DMS53 (cell line): ENCODE measurements around the gene TTC39C.
A peak's percentile ranks its signal among the peaks of the same experiment; 100 is the strongest.

Source experiments
- DNase-seq: peaks from one replicate; lab custom pipeline; 2025; lab: John Stamatoyannopoulos, UW

The TTC39C gene

GRCh38 chr18:23992089-23992940, 22.2 kb upstream of the TTC39C start:
- peak; percentile 44 for DNase-seq

GRCh38 chr18:23992941-23993280, 21.6 kb upstream of the TTC39C start:
- no peak for DNase-seq

DNA sequence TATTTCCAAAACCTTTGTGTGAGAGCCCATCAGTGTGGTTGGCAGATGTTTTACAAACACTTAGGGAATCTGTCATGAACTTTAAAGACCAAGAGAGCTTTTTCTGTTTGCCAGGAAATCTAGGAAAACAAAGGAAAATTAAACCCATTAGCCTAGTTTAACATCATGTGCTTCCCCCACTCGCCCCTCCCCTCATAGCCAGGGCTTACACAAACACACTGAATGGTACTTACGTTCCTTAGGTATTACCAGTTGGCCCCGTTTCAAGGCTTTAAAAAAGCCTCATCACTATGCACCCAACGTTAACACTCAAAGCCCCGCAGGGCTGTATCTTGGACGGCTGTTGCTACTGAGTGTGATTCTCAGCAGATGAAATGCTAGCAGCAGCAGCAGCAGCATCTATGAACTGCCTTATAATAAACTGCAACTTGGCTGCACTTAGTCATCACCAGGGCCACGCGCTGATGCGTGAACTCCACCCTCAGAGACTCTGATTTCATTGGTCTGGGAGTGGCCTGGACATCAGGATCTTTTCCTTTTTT, 20.1 kb upstream of the TTC39C start:
- peak; percentile 92 for DNase-seq

DNA sequence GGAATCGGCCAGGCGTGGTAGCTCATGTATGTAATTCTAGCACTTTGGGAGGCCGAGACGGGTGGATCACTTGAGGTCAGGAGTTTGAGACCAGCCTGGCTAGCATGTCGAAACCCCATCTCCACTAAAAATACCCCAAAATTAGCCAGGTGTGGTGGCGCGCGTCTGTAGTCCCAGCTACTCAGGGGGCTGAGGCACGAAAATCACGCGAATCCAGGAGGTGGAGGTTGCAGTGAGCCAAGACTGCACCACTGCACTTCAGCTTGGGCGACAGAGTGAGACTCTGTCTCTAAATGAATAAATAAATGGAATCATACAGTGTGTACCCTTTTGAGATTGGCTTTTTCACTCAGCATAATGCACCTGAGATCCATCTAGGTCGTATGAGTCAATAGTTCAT, 19.4 kb upstream of the TTC39C start:
- no peak for DNase-seq

DNA sequence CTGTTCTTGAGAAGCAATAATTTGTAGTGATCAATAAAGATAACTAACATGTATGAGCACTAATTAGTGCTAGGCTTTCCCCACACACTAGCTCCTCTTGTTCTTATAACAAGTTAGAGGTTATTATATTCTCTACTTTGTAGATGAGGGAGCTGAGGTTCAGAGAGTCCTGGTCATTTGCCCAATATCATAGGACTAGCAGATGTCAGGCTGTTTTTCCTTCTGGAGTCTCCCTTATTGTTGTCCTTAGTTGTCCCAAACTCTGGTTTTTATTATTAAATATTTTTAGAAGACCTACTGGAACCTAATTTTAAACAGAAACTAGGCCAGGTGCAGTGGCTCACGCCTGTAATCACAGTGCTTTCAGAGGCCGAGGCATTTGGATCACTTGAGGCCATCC, 16.5 kb upstream of the TTC39C start:
- DNase-seq, result peak; percentile 27

GRCh38 chr18:23998820-23999219, 15.7 kb upstream of the TTC39C start:
- DNase-seq, result peak; percentile 97

DNA sequence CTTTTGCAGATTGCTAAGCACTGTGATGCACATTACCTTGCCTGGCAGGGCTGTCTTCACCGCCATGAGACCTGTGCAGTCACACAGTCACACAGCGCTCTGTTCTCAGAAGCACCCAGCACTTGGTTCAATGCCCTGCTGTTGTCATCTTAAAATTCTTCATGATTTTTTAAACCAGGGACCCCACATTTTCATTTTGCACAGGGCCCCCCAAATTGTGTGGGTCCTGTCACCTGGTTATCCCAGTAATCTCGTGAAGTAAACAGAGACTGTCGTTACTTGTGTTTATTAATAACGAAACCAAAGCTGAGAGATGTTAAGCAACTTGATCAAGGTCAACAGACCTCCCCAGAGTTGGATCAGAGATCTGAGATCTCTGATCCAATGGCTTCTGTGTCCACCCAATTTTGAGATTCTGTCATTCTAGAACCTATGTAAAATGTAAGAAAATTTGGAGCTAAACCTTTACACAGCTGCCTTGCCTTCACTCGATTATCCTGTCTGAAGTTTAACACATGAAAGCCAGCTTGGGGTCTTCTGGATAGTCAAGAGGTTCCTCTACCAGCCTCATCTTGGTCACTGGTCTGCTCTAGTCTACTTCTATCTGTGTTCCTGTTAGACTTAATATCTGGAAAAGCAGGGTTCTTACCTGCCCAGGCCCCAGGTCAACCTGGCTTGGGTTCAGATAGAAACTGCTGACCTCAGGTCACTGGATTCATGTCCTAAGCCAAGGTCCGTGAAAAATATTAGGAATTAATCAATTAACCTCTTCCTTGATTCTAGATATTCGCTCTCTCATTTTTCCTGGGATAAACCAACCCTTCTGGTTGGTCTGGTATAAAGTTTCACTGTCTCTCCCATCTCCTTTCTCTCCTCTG, 13.7 kb upstream of the TTC39C start:
- DNase-seq, result no peak

- DNase-seq, result peak; percentile 17
Measured at GRCh38 chr18:24002479-24002878, 12.1 kb upstream of the TTC39C start.

DNA sequence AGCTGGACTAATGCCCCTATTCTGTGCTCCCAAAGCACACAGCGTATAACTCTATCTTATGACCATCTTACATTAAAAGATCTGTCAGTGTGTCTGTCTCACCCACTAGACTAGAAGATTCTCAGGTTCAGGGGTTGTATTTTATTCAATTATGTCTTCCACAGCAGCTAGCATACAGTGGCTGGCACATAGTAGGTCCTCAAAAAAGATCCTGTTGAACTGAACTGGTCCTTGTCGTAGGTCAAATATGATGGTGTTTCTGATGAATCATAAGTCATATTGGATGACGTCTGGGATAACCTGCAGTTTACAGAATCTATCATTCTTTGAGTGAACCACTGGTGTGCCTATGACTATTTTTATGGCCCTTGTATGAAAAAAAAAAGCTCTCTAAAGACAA, 11.3 kb upstream of the TTC39C start:
- peak; percentile 11 for DNase-seq

GRCh38 chr18:24003903-24004640, 10.5 kb upstream of the TTC39C start:
- DNase-seq, result no peak

DNA sequence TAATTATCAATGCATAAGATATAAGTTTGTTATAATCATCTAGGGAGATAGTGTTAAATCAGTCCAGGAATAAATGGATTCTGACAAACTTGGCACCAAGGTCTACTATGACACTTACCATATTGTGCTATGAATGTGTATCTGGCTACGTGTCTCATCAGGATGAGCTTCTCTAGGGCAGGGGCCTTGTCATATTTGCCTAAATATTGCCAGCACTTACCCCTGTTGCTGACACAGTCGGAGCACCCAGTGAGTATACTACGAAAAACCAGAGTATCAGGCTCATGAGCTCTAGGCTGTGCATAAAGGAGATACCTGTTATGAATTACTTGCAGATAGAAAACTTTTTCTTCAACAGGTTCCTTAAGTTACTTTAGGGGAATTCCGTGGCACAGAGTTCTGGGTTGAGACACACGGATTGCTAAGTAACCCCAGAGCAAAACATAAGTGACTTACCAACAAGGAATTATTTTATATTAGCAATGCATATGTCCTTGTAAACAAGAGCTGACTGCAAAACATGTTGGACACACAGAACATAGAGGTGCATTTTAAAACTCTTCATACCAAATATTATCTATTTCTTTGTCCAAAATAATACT, 7.7 kb upstream of the TTC39C start:
- DNase-seq, result no peak

DNA sequence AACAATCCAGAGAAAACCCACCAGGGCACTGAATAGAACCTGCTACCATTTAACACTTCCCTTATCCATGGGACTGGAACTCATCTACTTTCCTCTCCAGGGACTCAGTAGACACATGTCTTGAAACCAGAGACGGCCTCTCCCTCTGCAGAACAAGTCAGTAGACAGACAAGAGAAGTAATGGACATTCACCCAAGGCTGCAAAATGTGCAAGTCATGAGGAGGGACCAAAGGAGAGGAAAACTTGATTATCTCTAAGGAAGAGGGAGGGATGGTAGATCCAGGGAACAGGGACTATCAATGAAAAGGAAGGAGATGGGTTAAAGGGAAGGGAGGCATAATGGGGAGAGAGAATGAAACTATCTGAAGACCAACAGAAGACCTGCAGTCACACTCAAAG, 5.3 kb upstream of the TTC39C start:
- DNase-seq, result no peak

DNA sequence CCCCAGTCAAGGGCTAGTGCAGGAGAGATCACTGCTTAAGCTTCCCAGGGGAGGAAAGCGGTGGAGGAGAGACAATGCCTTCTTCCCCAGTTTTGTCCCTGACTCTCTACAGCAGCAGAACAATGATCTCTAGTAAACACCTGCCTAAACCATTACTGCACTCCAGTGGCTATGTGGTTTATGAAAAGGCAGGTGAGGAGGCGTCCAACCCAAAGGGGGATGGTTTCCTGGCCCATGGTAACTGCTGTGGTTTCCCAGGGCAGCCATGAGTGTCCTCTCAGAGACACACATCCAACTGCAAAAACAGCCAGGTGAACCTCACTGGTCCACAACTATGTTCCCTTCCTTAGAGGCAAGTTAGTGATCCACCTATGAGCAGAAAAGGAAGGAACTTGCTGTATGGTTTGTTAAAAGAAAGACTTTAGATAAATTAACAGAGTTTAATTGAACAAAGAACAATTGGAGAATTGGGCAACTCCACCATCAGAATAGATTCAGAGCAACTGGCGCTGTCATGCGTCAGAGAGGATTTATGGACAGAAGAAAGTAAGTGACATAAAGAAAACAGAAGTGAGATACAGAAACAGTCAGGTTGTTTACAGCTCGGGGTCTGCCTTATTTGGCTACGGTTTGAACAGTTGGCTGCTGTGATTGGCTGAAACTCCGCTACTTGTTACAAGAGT, 4.8 kb upstream of the TTC39C start:
- peak; percentile 82 for DNase-seq

DNA sequence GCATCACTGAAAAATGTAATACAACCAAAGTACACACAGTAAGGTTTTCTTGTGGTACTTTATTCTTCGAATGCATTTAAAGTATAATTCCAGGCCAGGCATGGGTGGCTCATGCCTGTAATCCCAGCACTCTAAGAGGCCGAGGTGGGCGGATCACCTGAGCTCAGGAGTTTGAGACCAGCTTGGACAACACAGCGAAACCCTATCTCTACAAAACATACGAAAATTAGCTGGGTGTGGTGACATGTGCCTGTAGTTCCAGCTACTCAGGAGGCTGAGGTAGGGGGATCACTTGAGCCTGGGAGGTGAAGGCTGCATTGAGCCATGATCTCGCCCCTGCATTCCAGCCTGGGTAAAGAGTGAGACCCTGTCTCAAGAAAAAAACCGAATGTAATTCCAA, 3.9 kb upstream of the TTC39C start:
- no peak for DNase-seq

DNA sequence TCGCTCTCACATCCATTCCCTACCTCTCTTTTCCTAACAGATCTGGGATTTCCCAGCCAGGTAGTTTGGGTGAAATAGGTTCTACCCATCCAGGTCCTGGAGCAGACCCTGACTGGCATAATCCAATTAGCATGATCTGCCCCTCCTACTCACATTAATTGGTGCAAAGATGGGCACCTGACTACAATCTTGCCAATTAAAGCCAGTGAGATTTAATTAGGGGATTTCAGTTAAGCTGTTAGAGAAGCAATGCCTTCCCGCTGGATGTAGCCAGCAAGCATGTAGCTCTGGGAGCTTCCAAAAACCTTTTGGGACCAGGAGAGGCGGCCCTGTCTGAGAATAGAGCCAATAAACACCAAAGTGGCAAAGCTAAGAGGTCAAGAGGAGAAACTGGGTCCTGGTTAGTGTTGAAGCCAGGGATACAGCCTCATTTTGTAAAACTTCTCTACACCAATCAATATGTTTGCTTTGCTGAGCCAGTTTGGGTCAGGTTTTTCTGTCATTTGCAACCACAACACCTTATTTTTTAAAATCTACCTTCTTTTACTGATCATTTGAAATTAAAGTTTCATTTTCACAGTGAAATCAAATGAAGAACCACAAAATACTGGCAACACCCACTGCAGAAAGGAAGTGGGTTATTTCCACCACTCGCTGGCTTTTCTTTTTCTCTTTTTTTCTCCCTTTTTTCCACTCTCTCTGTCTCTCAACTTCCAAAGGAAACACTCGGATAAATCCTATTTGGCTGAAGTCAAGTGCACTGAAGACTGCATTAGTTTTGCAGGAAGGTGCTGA, 3.2 kb upstream of the TTC39C start:
- no peak for DNase-seq

- no peak for DNase-seq
Measured at GRCh38 chr18:24013051-24013450, 1.5 kb upstream of the TTC39C start.

DNA sequence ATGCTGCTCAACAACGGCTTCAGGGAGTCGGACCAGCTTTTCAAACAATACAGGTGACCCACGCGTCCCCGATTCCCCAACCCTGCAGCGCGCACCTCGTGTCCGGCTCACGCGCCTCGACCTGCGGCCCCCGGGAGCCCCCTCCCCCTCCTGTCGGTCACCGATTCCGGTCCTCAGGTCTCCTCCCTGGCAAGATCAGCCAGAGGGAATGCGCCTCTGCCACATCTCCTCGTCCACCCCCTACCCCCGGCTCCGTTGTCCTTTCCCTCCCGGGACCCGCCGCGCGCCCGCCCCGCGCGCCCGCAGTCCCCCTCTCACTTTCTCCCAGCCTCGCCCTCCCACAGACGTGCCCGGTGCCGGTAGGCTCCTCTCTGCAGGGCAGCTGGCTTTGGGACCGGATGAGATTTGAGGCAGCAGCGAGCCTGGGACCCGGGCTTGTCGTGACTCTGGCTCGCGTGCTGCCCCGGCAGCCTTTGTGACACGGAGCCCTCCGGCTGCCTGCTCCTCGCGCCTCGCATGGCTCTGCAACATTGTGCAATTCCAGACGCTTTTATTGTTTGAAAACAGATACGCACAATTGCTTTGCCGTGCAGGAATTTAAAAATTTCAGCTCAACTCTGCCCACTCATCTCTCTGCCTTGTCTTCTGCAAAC, 558 bp downstream of the TTC39C start:
- peak; percentile 70 for DNase-seq

GRCh38 chr18:24015639-24016631, 1.4 kb downstream of the TTC39C start:
- peak; percentile 29 for DNase-seq

GRCh38 chr18:24016643-24017042, 2.1 kb downstream of the TTC39C start:
- peak; percentile 62 for DNase-seq
